ENCODE results near the gene MARCHF3.

DNA sequence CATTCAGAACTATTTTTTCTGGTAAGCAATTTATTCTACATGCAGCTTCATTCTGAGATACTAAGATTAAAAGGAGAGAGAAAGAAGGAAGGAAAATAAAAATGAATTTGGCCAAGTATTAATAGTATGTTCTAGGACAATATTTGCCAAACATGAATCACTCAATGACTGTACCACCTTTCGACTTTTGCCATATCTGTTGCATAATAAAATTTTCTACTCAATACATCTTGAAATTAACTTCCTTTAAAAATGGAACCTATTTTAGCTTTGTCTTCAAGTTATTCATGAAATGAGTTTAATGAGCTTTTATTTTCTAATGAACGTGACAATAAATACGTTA is 111.8 kb downstream of the MARCHF3 start:
- TF ChIP-seq POLR2A (IDR thresholded peaks at IDR 0.05; ENCODE audit: low read depth, low read length) (no peak), HDAC2 (IDR thresholded peaks at IDR 0.05) (no peak), MYC (IDR thresholded peaks at IDR 0.05; ENCODE audit: insufficient read depth, insufficient read length, insufficient replicate concordance, low read length, severe bottlenecking) (no peak), ZSCAN29 (IDR thresholded peaks at IDR 0.05) (no peak), CHD2 (IDR thresholded peaks at IDR 0.05; ENCODE audit: borderline replicate concordance, low read depth, low read length) (no peak), TAF1 (IDR thresholded peaks at IDR 0.05; ENCODE audit: borderline replicate concordance, low read depth, low read length) (no peak), EP300 (IDR thresholded peaks at IDR 0.05; ENCODE audit: borderline replicate concordance in 1 of 2, control insufficient read depth in 1 of 2, low read depth in 2 of 2, low read length in 2 of 2) (no peak), EZH2 (IDR thresholded peaks at IDR 0.05; ENCODE audit: borderline replicate concordance, control insufficient read depth, low read depth, low read length) (no peak), TCF7 (IDR thresholded peaks at IDR 0.05; ENCODE audit: borderline replicate concordance) (no peak), ASH2L (IDR thresholded peaks at IDR 0.05; ENCODE audit: borderline replicate concordance, low read depth) (no peak), POLR2AphosphoS5 (IDR thresholded peaks at IDR 0.05; ENCODE audit: low read length) (no peak)
- TF ChIP-seq, protein P1, sequence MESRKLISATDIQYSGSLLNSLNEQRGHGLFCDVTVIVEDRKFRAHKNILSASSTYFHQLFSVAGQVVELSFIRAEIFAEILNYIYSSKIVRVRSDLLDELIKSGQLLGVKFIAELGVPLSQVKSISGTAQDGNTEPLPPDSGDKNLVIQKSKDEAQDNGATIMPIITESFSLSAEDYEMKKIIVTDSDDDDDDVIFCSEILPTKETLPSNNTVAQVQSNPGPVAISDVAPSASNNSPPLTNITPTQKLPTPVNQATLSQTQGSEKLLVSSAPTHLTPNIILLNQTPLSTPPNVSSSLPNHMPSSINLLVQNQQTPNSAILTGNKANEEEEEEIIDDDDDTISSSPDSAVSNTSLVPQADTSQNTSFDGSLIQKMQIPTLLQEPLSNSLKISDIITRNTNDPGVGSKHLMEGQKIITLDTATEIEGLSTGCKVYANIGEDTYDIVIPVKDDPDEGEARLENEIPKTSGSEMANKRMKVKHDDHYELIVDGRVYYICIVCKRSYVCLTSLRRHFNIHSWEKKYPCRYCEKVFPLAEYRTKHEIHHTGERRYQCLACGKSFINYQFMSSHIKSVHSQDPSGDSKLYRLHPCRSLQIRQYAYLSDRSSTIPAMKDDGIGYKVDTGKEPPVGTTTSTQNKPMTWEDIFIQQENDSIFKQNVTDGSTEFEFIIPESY (IDR thresholded peaks at IDR 0.05) = no peak
- TF ChIP-seq, protein P2, sequence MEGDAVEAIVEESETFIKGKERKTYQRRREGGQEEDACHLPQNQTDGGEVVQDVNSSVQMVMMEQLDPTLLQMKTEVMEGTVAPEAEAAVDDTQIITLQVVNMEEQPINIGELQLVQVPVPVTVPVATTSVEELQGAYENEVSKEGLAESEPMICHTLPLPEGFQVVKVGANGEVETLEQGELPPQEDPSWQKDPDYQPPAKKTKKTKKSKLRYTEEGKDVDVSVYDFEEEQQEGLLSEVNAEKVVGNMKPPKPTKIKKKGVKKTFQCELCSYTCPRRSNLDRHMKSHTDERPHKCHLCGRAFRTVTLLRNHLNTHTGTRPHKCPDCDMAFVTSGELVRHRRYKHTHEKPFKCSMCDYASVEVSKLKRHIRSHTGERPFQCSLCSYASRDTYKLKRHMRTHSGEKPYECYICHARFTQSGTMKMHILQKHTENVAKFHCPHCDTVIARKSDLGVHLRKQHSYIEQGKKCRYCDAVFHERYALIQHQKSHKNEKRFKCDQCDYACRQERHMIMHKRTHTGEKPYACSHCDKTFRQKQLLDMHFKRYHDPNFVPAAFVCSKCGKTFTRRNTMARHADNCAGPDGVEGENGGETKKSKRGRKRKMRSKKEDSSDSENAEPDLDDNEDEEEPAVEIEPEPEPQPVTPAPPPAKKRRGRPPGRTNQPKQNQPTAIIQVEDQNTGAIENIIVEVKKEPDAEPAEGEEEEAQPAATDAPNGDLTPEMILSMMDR (IDR thresholded peaks at IDR 0.05 in 2 of 3, conservative IDR thresholded peaks at IDR 0.05 in 1 of 3; ENCODE audit: control insufficient read depth in 2 of 3, extremely low read depth in 1 of 3, insufficient read depth in 1 of 3, low read depth in 3 of 3, low read length in 3 of 3) = no peak
- TF ChIP-seq, protein P3, sequence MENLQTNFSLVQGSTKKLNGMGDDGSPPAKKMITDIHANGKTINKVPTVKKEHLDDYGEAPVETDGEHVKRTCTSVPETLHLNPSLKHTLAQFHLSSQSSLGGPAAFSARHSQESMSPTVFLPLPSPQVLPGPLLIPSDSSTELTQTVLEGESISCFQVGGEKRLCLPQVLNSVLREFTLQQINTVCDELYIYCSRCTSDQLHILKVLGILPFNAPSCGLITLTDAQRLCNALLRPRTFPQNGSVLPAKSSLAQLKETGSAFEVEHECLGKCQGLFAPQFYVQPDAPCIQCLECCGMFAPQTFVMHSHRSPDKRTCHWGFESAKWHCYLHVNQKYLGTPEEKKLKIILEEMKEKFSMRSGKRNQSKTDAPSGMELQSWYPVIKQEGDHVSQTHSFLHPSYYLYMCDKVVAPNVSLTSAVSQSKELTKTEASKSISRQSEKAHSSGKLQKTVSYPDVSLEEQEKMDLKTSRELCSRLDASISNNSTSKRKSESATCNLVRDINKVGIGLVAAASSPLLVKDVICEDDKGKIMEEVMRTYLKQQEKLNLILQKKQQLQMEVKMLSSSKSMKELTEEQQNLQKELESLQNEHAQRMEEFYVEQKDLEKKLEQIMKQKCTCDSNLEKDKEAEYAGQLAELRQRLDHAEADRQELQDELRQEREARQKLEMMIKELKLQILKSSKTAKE (IDR thresholded peaks at IDR 0.05; ENCODE audit: low read depth, poor library complexity, severe bottlenecking) = no peak

Data from GM12878 (cell line).